ENCODE measurements around the gene ARG2. TPM values are rescaled to one million over a fixed set of nuclear protein-coding genes. Genes with fewer than 3 reads are reported as not detected.

ARG2 gene
- total RNA-seq, 1 experiment from 2014 or later, result 35.2 TPM

DNA sequence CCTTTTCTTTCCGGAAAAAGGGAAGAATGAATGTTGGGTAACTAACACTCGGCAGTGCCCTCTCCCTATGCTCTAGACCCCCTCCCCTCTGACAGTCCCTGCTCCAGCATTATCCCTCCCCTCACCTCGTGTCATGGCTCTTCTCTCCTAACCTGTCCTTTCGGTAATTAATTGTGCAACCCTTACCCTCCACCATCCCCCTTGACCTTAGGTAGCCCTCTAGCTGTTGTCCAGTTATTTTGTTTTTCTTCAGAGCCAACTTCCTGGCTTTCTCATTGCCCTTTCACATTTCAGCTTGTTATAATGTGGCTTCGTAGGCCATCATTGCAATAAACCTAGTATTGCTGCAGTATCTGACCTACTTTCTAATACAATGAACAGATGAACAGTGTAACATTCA lies 11.2 kb downstream of the ARG2 start:
- H3K27ac ChIP-seq (ENCODE audit: insufficient read length, low read depth, low read length), result no peak overlapping the region
- H3K23ac ChIP-seq (ENCODE audit: insufficient read length, low read depth, low read length), result no peak overlapping the region
- WGBS (ENCODE audit: extremely low coverage, insufficient read length, low lambda C conversion rate), result no CpG with 5 or more reads among the region's 5 CpGs
- no peak overlapping the region for H3K18ac ChIP-seq (ENCODE audit: insufficient read length, low read depth, low read length)
- H4K91ac ChIP-seq (ENCODE audit: insufficient read length, low read depth, low read length), result no peak overlapping the region
- H2BK20ac ChIP-seq (ENCODE audit: low read depth, low read length, poor library complexity, severe bottlenecking), result no peak overlapping the region
- TF ChIP-seq, protein P1, sequence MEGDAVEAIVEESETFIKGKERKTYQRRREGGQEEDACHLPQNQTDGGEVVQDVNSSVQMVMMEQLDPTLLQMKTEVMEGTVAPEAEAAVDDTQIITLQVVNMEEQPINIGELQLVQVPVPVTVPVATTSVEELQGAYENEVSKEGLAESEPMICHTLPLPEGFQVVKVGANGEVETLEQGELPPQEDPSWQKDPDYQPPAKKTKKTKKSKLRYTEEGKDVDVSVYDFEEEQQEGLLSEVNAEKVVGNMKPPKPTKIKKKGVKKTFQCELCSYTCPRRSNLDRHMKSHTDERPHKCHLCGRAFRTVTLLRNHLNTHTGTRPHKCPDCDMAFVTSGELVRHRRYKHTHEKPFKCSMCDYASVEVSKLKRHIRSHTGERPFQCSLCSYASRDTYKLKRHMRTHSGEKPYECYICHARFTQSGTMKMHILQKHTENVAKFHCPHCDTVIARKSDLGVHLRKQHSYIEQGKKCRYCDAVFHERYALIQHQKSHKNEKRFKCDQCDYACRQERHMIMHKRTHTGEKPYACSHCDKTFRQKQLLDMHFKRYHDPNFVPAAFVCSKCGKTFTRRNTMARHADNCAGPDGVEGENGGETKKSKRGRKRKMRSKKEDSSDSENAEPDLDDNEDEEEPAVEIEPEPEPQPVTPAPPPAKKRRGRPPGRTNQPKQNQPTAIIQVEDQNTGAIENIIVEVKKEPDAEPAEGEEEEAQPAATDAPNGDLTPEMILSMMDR (conservative IDR thresholded peaks at IDR 0.05), result no peak
- no peaks in the 10 kb centered on the region for H3K4me1 Mint-ChIP-seq
- no peak overlapping the region for H3K56ac ChIP-seq (ENCODE audit: insufficient read length, low read depth, low read length)
- H3K27ac Mint-ChIP-seq, result no peak overlapping the region
- H2BK5ac ChIP-seq (ENCODE audit: insufficient read length, low read length), result no peak overlapping the region
- H2AFZ ChIP-seq (ENCODE audit: low read length), result no peak overlapping the region
- H2AK5ac ChIP-seq (ENCODE audit: insufficient read length, low read length), result no peak overlapping the region
- no peaks in the 10 kb centered on the region for H3K79me2 ChIP-seq (ENCODE audit: insufficient read depth, low read length)
- H4K8ac ChIP-seq (replicated peaks; ENCODE audit: insufficient read length, low read depth, low read length), result no peak overlapping the region
- no peak overlapping the region for H2BK12ac ChIP-seq (ENCODE audit: insufficient read length, low read depth, low read length)
- no peak overlapping the region for H3K4ac ChIP-seq (ENCODE audit: low read depth, low read length)
- H3K27me3 Mint-ChIP-seq (ENCODE audit: low read depth), result no peaks in the 10 kb centered on the region
- H3K36me3 Mint-ChIP-seq (ENCODE audit: insufficient read depth in 1 of 3, low read depth in 3 of 3), result peaks cover 5 to 6% (median 6%) of the 10 kb centered on the region in 3 experiments; a peak in 5 of 7 replicates
- no peaks in the 10 kb centered on the region for H3K79me1 ChIP-seq (ENCODE audit: insufficient read depth, low read depth, low read length, poor library complexity, severe bottlenecking)
- H4K5ac ChIP-seq (ENCODE audit: insufficient read length, low read depth, low read length), result no peak overlapping the region
- H3K4me2 ChIP-seq (ENCODE audit: insufficient read depth, insufficient read length, low read length), result no peak overlapping the region
- H3K4me3 Mint-ChIP-seq, result no peak overlapping the region
- H4K20me1 ChIP-seq (ENCODE audit: control insufficient read depth, insufficient read depth, insufficient read length), result no peaks in the 10 kb centered on the region
- no peaks in the 10 kb centered on the region for H3K27me3 ChIP-seq (ENCODE audit: insufficient read depth, low read length)
- H3K9ac ChIP-seq (ENCODE audit: extremely low read depth, insufficient read length, low read length), result no peak overlapping the region
- H3T11ph ChIP-seq (ENCODE audit: low read length), result no peak overlapping the region
- H3K23me2 ChIP-seq (ENCODE audit: insufficient read length, low read depth, low read length, poor library complexity, severe bottlenecking), result no peaks in the 10 kb centered on the region
- H3K14ac ChIP-seq (ENCODE audit: insufficient read depth, low read length), result no peak overlapping the region
- H2BK15ac ChIP-seq (ENCODE audit: low read depth, low read length), result no peak overlapping the region
- no peaks in the 10 kb centered on the region for H3K9me3 Mint-ChIP-seq
- no peaks in the 10 kb centered on the region for H3K9me3 ChIP-seq (ENCODE audit: control insufficient read depth, low read depth, low read length)
- H2BK120ac ChIP-seq (ENCODE audit: low read depth, low read length, poor library complexity, severe bottlenecking), result no peak overlapping the region
- H3K4me1 ChIP-seq (ENCODE audit: insufficient read depth, low read length), result no peaks in the 10 kb centered on the region
- no peak for DNase-seq
